HEK293T (cell line): ENCODE results near the gene RBBP4.
"Not testable (repeated sequence)": the region's sequence is repeated elsewhere in the genome, so short reads cannot be mapped to it uniquely, and the experiment has no call there.

Source experiments
- CTCF ChIA-PET: fragments of 350-600 bp; formaldehyde crosslinking; extraction: SDS; loops from one replicate; lab custom pipeline; 2021; ENCODE audit warnings: antibody characterized with exemption, inconsistent platforms; lab: Yijun Ruan, JAX
- POLR2A ChIA-PET: fragments of 350-600 bp; formaldehyde crosslinking; extraction: SDS; loops from one replicate; lab custom pipeline; 2020; ENCODE audit warnings: antibody characterized with exemption, inconsistent platforms; lab: Yijun Ruan, JAX
- DNase-seq: peaks from one replicate; pipeline ENCODE4 v3.0.0; 2012; ENCODE audit warnings: mixed read lengths; ENCODE audit errors: extremely low spot score
- ARNT ChIP-seq: fragments of 450-650 bp; IDR thresholded peaks from 2 replicates; pipeline ENCODE4 v1.6.1; 2017; ENCODE audit warnings: mild to moderate bottlenecking
- BHLHE40 ChIP-seq: fragments of 450-650 bp; IDR thresholded peaks from 2 replicates; pipeline ENCODE4 v1.6.1; 2016; ENCODE audit warnings: mild to moderate bottlenecking, moderate library complexity, borderline replicate concordance
- CTBP1 ChIP-seq: fragments of 450-650 bp; IDR thresholded peaks from 2 replicates; pipeline ENCODE4 v1.6.1; 2016; ENCODE audit warnings: borderline replicate concordance
- ELF4 ChIP-seq: fragments of 450-650 bp; IDR thresholded peaks from 2 replicates; pipeline ENCODE4 v1.6.1; 2017; ENCODE audit warnings: antibody characterized with exemption
- FOXA1 ChIP-seq: fragments of 450-650 bp; IDR thresholded peaks from 2 replicates; pipeline ENCODE4 v1.6.1; 2016; ENCODE audit warnings: mild to moderate bottlenecking
- FOXK2 ChIP-seq: fragments of 450-650 bp; IDR thresholded peaks from 2 replicates; pipeline ENCODE4 v1.6.1; 2016; ENCODE audit warnings: mild to moderate bottlenecking
- FOXM1 ChIP-seq: fragments of 450-650 bp; IDR thresholded peaks from 2 replicates; pipeline ENCODE4 v1.6.1; 2017; ENCODE audit warnings: mild to moderate bottlenecking, borderline replicate concordance
- HDGF ChIP-seq: fragments of 450-650 bp; IDR thresholded peaks from 2 replicates; pipeline ENCODE4 v1.6.1; 2017; ENCODE audit warnings: antibody characterized with exemption, borderline replicate concordance
- L3MBTL2 ChIP-seq: fragments of 450-650 bp; conservative IDR thresholded peaks from 2 replicates; pipeline ENCODE4 v1.6.1; 2016; ENCODE audit warnings: mild to moderate bottlenecking
- LEF1 ChIP-seq: fragments of 450-650 bp; IDR thresholded peaks from 2 replicates; pipeline ENCODE4 v1.6.1; 2017; ENCODE audit warnings: mild to moderate bottlenecking, borderline replicate concordance
- NFRKB ChIP-seq: fragments of 450-650 bp; IDR thresholded peaks from 2 replicates; pipeline ENCODE4 v1.6.1; 2016; ENCODE audit warnings: mild to moderate bottlenecking, moderate library complexity
- PKNOX1 ChIP-seq: fragments of 450-650 bp; IDR thresholded peaks from 2 replicates; pipeline ENCODE4 v1.6.1; 2016
- SP1 ChIP-seq: fragments of 450-650 bp; IDR thresholded peaks from 2 replicates; pipeline ENCODE4 v1.6.1; 2017
- SUZ12 ChIP-seq: fragments of 450-650 bp; IDR thresholded peaks from 2 replicates; pipeline ENCODE4 v1.6.1; 2016; ENCODE audit warnings: mild to moderate bottlenecking
- TARDBP ChIP-seq: fragments of 450-650 bp; IDR thresholded peaks from 2 replicates; pipeline ENCODE4 v1.6.1; 2016
- ZNF384 ChIP-seq: fragments of 450-650 bp; IDR thresholded peaks from 2 replicates; pipeline ENCODE4 v1.6.1; 2016

RBBP4 gene

GRCh38 chr1:32635508-32636277 lies 15.3 kb upstream of the RBBP4 start:
- no peak for DNase-seq
- POLR2A ChIA-PET: interaction anchor here (1.6 kb wide), 1 partner anchor 23 kb away, joined by 4 read pairs; no protein-coding TSS in a partner anchor
- no peak for TF ChIP-seq ARNT
- TF ChIP-seq FOXA1: no peak
- no peak for TF ChIP-seq TARDBP
- TF ChIP-seq CTBP1: no peak
- no peak for TF ChIP-seq ZNF384
- TF ChIP-seq BHLHE40: no peak
- no peak for TF ChIP-seq PKNOX1
- CTCF ChIA-PET: no interaction called here

- no peak for TF ChIP-seq ARNT
- TF ChIP-seq FOXA1: no peak
- no peak for TF ChIP-seq FOXM1
- TF ChIP-seq ELF4: no peak
- no peak for TF ChIP-seq BHLHE40
- TF ChIP-seq NFRKB: no peak
- no peak for TF ChIP-seq PKNOX1
- TF ChIP-seq LEF1: no peak
- TF ChIP-seq L3MBTL2: no peak
- no peak for TF ChIP-seq ZNF384
- TF ChIP-seq SUZ12: no peak
- POLR2A ChIA-PET: interaction anchor here (1.4 to 1.8 kb wide), 2 partner anchors 14 to 25 kb away, joined by 3 to 6 read pairs; partner anchors contain the start of gene RBBP4
- CTCF ChIA-PET: interaction anchor here (1.0 kb wide), 1 partner anchor 188 kb away, joined by 6 read pairs; no protein-coding TSS in a partner anchor
- no peak for DNase-seq
Observed at GRCh38 chr1:32636914-32637645, 13.9 kb upstream of the RBBP4 start.

GRCh38 chr1:32639489-32640075 lies 11.4 kb upstream of the RBBP4 start:
- TF ChIP-seq PKNOX1: no peak
- TF ChIP-seq L3MBTL2: no peak
- no peak for TF ChIP-seq BHLHE40
- no peak for TF ChIP-seq HDGF
- no peak for TF ChIP-seq FOXK2
- no peak for TF ChIP-seq SP1
- POLR2A ChIA-PET: no interaction called here

GRCh38 chr1:32642292-32642827 lies 8.6 kb upstream of the RBBP4 start:
- DNase-seq, POLR2A ChIA-PET, CTCF ChIA-PET: not testable (repeated sequence)

More at GRCh38 chr1:32639489-32640075, 11.4 kb upstream of the RBBP4 start:
- CTCF ChIA-PET: interaction anchor here (0.9 kb wide), 1 partner anchor 119 kb away, joined by 4 read pairs; no protein-coding TSS in a partner anchor
- no peak for DNase-seq

- DNase-seq: no peak
- CTCF ChIA-PET: interaction anchor here (1.3 kb wide), 1 partner anchor 24 kb away, joined by 3 read pairs; no protein-coding TSS in a partner anchor
- POLR2A ChIA-PET: no interaction called here
- no peak for TF ChIP-seq PKNOX1
- TF ChIP-seq LEF1: no peak
- no peak for TF ChIP-seq SP1
- TF ChIP-seq FOXA1: no peak
- no peak for TF ChIP-seq ELF4
- TF ChIP-seq NFRKB: no peak
- TF ChIP-seq ZNF384: no peak
- no peak for TF ChIP-seq SUZ12
- TF ChIP-seq ARNT: no peak
- TF ChIP-seq BHLHE40: no peak
Observed at GRCh38 chr1:32644426-32644825, 6.6 kb upstream of the RBBP4 start.
